Hematopoietic multipotent progenitor cell treated with erythropoietin and hydrocortisone succinate and interleukin-3 and kit ligand, for 8 days (in vitro differentiated cells): ENCODE results near the gene RANBP1.
"Not testable (repeated sequence)": the region's sequence is repeated elsewhere in the genome, so short reads cannot be mapped to it uniquely, and the experiment has no call there.

Experiments
- DNase-seq: peaks from one replicate; pipeline ENCODE4 v3.0.0-alpha.2; 2015

Gene RANBP1

DNA sequence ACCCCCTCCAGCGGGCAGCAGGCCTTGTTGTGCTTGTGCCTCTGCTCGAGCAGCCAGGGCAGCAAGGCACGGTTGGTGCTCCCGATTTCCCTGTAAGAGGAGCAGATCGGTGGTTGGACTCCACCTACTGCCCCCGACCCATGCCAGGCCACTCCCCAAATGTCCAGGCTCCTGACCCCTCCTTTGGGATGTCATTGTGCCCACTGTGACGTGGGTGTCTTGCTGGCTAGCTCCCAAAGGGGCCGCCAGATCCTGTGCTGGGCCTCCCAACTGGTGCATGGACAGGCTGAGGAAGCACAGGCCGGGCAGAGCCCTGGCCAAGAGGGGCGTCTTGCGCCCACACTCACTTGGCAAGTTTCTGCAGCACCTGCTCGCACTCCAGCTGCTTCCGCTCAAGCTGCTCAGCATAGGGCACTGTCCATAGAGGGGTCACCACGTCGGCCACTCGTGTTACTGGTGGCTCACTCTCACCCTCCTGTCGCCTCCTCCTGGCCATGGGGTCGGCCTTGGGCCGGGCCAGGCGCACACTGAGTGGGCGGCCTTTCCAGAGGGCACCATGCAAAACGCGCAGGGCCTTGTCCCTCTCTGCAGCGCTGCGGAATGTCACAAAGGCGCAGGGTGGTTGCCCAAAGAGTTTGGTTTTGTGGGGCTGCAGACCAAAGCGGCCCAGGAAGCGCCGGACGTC lies at the start of gene RANBP1:
Gene RANBP1 (plus strand): TSS at position 414 of the 685 bp plus-strand sequence. CDS start 81 bp downstream, at position 495.
- no peak for DNase-seq

DNA sequence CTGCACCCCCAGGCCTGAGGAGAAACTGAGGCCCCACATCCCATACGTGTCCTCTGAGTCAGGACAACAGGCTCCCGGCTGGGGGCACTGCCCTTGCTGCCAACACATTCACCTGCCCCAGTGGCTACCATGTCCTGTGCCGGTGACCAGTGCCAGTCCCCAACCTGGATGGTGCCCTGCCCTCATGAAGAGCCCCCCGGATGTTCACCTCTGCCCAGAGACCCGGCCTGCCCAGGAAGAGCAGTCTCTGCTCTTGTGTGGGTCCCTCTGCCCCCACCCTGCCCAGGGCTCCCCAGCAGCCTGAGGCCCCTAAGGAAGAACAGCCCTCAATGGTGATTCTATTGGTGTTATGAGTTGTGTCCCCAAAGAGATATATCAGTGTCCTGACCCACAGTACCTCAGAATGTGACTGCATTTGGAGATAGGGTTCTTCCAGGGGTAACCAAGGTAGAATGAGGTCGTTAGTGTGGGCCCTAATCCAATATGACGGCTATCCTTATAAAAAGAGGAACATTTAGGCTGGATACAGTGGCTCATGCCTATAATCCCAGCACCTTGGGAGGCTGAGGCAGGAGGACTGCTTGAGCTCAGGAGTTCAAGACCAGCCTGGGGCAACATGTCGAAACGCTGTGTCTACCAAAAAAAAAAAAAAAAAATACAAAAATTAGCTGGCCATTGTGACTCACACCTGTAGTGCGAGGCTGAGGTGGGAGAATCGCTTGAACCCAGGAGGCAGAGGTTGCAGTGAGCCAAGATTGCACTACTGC lies 49.1 kb upstream of the RANBP1 start:
- no peak for DNase-seq

DNA sequence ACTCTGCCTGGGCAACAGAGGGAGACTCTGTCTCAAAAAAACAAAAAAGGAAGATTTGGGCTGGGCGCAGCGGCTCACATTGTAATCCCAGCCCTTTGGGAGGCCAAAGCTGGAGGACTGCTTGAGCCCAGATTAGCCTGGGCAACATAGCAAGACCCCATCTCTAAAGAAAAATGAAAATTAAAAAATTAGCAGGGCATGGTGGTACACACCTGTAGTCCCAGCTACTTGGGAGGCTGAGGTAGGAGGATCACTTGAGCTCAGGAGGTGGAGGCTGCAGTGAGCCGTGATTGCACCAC lies 48.6 kb upstream of the RANBP1 start:
- DNase-seq = not testable (repeated sequence)

DNA sequence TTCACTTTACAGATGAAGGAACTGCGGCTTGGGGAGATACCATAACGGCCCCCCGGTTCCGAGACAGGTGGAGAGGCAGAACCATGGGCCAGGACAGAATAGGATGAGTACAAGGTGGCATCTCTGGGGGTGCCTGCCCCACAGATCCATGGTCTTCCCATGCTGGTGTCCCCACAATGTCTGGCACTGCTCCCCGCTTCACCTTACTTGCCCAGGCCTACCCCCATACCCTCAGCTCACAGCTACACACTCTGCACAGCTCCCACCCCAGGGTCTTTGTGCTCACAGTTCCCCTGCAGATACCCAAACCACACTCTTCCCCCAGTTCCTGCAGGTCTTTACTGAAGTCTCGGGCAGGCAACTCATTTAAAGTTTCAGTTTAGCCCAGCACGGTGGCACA lies 47.3 kb upstream of the RANBP1 start:
- no peak for DNase-seq

DNA sequence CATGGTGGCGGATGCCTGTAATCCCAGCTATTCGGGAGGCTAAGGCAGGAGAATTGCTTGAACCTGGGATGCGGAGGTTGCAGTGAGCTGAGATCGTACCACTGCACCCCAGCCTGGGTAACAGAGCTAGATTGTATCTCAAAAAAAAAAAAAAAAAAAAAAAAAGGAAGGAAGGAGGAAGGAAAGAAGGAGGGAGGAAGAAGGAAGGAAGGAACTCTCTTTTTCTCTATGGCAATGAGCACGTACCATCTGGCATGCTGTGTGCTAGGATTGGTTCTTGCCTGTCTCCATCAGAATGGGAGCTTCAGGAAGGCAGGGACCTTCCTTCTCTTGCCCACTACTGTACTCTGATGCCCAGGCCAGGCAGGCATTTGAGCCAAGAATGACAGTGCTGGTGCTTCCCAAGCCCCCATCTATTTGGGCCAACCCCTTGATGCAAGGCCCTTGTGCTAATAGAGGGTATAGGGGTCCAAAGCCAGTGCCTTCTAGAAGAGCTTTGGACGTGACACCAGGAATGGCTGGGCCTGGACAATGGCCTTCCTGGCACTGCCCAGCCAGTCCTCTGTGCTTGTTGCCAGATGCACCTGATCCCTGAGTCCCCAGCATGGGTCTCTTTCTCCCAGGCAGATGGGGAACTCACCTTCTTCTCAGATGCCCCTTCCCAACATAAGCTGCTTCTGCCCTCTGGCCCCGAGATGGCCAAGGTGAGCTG lies 46.4 kb upstream of the RANBP1 start:
- no peak for DNase-seq

DNA sequence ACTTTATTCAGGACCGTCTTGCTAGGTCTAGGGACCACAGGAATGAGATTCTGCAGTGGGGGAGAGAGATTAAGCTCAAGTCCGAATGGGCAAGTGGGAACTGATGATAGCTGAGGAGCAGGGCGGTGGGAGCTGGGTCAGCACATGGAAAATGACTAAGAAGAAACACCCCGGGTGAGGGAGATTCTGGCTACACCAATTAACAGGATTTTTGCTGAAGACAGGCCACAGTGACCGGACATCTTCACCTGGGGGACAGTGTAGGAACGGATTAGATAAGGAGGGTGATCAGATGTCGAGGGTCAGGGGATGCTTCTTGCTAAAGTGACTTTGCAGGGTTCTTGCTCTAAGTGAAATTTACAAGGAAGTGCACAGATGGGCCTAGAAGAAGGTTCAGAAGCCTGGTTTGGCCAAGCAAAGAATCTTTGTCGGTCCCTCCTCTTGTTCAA lies 44.4 kb upstream of the RANBP1 start:
- DNase-seq = no peak

DNA sequence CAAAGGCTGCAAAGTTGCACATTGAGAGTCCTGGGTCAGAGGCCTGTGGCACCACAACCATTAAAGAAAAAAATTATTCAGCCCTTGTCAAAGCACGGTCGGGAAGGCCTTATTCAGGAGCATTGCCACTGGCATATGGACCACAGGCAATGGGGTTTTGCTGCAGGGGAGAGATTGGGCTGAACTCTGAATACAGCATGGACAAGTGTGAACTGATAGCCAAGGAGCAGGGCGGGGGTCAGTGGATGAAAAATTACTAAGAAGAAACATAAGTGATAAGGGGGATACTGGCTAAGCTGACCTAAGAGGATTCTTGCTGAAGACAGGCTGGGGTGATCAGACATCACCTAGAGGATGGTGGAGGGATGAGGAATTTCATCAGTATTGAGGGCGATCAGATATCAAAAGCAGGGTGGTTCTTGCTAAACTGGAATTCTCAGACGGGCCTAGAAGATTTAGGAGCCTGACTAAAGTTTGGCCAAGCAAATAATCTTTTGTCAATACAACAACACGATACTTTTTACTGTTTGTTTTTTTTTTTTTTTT lies 39.2 kb upstream of the RANBP1 start:
- DNase-seq = peak; percentile 72

DNA sequence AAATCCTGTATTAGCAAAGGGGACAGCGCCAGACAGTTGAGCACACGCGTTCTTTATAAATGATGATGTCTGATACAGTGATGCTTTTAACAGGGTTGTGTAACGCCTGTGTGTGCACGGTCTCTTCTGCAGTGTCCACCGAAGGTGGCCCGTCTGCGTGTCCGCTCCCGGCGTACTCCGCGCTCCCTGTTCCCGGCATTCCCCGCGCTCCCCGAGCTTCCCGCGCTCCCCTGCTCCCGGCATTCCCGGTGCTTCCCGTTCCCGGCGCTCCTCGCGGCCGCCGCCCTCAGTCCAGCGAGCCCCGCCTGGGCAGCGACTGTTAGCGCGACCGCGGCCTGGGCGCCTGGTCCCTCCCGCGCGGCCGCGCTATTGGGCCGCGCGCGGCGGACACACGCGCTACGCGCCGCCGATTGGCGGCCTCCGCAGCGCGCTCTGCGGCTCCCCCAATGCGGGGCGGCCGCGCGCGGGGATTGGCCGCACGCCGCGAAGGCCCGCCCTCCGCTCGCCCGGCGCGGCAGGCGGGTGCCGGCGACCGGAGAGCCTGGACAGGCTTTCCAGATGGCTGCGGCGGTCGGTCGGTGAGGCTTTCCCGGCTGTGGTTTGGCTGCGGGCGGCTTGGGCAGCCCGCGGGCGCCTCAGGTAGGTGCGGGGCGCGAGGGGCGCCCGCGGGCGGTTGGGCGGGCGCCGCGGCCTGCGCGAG lies 36.0 kb upstream of the RANBP1 start, which contains the start of gene DGCR8:
Gene DGCR8 (plus strand): TSS at position 497 of the 700 bp plus-strand sequence. CDS start 5,723 bp downstream, outside the sequence.
- peak; percentile 86 for DNase-seq

DNA sequence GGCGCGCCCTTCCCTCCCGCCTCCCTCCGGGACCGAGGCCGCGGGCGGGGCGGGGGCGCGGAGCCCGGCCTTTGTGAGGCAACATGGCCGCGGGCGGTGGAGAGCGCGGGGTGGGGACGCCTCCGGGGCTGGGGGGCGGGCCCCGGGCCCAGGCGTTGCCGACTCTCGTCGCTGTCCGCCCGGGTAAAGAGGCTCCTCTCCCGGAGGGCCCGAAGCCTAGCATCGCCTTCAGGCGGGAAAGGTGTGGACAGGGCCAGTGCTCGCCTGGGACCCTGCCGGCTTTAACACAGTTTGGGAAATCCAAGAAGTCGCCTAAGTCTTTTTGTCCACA lies 35.5 kb upstream of the RANBP1 start:
- peak; percentile 69 for DNase-seq

DNA sequence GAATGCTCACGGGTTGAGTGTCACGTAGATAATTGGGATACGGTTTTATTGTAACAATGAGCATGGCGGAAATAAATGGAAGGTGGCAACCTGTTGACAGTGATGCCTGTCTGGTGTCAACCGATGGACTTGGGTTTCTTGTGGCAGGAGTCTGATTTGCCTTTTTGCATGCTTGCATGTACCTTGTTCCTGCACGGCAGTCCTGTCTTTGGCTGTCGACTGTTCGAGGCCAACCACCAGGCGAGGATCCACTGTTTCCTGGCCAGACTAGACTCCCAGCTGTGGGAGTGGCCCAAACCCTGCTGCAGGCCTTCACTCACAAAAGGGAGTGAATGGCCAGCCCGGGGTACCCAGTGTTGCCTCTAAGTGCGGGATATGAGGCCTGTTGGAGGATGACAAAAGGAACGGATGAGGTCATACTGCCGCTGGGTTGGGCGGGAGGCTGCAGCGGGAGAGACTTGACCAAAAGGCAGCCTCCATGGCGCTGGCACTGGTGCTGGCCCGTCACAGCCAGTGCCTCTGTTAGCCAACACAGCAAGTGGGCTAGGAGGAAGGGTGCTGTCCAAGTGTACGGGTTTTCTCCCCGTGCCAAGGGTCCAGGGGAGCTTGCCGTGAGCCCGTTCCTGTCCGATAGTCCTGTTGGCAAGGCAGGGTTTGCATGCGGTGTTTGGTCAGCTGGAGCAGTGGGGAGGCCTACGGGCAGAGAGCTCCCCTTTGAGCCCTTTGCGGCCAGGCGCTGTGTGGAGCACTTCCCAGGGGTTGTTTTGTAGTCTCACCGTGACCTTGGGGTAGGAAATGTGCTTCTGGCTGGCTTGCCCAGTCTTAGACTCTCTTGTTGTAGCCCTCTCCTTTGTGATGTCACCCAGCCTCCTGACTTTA lies 34.9 kb upstream of the RANBP1 start:
- DNase-seq = peak; percentile 52

DNA sequence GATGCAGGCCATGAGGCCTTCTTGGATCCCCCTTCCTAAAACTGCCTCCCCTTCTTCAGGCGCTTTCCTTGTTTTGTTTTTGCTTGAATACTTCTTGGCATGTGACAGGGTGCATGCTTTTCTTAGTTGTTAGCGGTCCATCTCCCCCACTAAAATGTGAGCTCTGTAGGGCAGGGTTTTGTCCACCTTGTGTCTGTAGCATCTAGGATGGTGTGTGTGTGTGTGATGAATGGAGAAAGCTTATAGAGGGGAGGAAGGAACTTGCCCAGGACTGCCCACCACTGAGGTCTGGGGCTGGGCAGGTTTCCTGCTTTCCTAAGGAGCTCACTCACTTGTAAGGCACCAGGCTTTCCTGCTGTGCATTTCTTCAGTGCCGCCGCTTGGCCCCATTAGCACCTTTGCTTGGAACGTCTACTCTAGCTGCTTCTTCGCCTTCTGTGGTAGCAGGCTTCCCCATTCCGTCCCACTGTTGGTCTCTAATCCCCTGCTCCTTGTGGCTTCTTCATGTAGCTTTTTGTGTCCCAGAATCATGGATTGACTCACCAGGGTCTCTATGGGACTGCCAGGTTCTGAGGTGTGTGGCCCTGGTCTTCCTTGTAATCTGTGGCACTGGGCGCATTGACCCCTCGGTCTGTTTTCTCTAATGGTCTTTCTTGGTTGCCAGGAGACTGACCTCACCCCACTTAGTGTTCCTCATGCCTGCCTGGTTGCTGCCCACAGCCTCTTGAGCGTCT lies 32.6 kb upstream of the RANBP1 start:
- DNase-seq = no peak

DNA sequence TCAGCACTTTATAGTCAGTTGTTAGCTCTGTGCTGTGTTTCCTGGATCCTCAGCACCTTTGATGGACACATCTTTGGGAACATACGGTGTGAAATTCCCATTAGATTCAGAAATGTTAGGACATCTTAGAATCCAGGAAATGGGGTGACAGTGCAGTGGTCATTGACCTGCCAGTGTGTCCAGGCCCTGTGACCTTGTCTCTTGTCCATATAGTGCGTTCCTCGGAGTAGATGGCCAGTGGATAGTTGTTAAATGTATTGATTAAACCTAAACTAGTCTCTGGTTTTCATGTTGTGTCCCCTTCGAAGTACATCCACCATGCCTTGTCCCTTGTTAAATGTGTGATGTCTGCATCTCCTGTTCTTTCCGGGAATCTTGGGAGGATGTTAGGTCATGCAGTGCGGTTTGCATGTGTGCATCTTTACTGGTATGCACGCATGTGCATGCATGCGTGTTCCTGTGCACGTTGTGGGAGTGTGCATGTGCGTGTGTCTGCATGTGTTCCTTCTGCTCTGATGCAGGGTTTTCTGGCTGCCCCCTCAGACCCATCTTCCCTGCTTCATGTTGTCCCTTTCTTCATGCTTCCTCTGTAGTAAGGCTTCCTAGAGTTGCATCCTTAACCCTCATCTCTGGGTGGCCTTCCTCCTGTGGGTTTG lies 31.9 kb upstream of the RANBP1 start:
- no peak for DNase-seq

DNA sequence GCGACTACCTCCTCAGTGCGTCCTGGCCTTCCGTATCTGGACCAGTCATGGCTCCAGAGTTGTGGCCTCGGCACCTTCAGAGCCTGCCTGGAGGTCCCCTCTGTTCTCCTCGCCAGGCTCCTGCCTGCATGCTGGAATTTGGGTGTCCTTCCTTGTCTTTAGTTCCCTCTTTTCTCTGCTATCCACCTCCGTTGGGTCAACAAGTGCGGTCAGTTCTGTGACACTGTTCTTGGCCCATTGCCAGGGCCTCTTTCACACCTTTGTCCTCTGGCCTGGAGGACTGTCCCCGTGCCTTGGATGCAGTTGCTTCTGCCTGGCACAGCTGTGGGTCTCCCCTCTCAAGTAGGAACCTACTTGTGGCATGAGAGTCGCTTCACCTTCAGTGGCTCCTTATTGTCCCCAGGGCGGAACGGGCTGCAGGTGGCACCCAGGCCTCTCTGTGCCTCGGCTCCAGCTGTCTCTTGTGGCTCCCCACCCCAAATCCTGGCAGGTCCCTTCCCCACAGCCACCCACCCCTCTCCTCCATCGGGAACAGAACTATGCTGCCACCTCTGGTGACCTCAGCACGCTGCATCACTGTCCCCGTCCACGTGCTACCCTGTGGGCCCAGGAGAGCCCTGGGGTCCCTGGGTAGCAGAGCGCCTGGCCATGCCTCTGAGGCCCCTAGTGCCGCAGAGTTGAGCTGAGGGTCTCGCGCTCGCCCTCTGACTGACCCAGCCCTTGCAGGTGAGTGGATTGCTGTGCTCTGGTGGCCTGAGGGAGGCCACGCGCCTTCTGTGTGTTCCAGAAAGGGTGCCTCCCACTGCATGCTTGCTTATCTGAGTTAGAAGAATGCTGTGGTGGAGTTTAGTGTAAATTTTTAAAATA lies 31.1 kb upstream of the RANBP1 start:
- DNase-seq = peak; percentile 38

DNA sequence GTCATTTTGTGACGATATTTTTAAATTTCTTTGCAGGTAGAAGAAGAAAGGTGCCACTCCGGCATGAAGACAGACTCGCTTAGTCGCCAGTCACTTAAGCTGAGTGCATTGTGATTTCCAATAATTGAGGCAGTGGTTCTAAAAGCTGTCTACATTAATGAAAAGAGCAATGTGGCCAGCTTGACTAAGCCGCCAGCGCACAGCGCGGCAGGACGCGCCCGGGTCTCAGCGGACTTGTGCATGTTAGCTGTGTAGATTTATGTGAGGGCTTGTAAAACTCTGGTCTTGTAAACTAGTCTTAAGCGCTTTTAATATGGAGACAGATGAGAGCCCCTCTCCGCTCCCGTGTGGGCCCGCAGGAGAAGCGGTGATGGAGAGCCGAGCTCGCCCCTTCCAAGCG lies 30.3 kb upstream of the RANBP1 start:
- no peak for DNase-seq

DNA sequence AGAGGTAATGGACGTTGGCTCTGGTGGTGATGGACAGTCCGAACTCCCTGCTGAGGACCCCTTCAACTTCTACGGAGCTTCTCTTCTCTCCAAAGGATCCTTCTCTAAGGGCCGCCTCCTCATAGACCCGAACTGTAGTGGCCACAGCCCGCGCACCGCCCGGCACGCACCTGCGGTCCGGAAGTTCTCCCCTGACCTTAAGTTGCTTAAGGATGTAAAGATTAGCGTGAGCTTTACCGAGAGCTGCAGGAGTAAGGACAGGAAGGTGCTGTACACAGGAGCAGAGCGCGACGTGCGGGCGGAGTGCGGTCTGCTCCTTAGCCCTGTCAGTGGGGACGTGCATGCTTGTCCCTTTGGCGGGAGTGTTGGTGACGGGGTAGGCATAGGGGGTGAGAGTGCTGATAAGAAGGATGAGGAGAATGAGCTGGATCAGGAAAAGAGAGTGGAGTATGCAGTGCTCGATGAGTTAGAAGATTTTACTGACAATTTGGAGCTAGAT lies 29.8 kb upstream of the RANBP1 start:
- DNase-seq = no peak

DNA sequence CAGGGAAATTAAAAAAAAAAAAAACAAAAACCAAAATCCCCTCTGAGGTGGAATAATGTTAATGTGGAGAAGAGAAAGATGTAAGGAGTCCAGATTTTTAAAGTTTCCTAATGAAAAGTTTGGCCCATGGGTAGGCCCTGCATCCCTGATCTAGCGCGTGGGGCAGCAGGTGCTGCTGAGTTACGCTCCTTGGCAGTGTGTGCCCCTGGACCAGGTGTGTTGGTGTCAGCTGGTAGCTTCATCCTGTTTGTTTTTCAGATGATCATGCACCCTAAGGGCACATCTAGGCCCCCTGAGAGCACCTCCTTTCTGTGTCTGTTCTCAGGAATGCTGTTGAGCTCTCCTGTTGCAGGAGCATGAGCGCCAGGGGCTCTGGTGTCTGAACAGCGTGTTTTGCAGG lies 29.1 kb upstream of the RANBP1 start:
- DNase-seq = no peak

DNA sequence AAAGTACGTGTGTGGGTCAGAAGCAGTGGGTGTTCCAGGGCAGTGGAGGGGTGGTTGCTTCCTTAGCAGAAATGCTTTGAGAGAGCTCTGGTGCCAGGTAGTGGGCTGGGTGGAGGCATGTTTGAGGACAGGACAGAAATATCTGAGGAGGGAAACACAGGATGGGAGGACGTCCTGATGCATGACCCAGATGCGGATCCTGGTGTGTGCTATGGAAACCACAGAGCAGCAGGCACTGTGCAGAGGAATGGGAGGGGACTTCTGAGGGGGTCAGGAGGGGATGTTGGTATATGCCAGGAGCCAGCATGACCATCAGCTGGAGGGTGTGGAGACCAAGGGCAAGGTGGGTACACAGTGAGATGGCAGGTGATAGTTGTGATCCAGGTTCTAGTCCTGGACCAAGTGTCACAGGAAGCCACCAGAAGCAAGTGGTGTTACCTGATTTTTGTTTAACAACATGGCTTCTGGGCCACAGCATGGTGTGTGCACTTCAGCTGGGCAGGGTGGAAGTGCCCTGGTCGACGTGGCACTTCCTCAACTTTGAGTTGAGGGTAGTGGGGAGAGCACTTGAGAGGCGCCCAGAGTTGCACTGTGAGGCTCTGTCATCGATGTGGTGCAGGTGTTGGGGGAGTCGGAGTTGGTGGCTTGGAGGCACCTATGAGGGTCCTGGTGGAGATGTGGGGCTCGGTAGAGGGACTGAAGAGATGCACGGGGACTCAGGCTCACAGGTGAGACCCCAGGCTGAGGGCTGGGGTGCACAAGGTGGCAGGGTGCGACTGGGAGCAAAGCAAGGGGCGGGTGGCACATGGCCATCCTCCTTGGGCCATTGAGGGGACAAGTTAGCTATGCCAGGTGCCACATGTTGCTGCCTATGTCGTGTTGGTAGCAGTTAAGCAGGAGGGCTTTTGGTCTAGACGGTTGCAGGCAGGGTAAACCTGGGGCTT lies 28.3 kb upstream of the RANBP1 start:
- DNase-seq = no peak

DNA sequence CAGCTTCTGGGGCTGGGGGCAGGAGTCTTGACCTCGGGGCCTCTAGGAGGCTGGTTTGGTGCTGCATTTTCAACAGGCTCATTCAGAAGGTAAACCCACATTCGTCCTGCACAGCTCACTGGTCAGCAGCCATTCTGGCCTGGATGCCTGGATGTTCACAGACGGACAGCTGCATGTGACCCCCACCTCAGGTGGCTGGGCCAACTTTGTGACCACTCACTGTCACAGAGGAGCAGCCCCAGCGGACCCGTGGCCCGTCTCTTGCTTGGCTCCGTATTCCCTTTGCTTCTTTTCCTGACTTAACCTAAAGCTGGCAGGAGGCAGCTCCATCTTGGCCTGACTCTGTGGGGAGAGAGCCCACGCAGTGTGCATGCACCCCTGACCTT lies 27.6 kb upstream of the RANBP1 start:
- DNase-seq = no peak
